ENCODE results near the gene CASP8. TPM values are rescaled to one million over a fixed set of nuclear protein-coding genes. Genes with fewer than 3 reads are reported as not detected.
"Not testable (repeated sequence)": the region's sequence is repeated elsewhere in the genome, so short reads cannot be mapped to it uniquely, and the experiment has no call there.

Gene CASP8
- total RNA-seq, 1 experiment from 2014 or later = 34.8 TPM

DNA sequence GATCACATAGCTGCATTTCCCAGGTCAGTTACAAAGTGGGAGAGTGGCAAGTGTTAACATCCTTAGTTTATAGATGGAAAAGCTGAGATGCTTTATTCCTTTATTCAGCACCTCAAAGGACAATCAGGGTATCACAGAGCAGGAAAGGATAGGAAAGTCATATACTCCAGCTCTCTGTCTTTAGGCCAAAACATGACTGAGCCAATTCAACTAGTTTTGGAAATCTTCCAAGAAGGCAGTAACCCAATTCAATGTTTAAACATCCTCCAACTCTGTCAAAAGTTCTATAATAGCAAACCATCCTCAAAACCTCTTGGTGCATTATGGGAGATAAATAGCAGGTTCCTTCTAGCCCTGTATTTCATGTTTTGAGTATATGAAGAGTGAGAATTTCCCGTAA is 25.2 kb downstream of the CASP8 start:
- CTCF ChIA-PET = no interaction called here
- no peak for DNase-seq (ENCODE audit: low read depth, low spot score)
- ATAC-seq = no peak

DNA sequence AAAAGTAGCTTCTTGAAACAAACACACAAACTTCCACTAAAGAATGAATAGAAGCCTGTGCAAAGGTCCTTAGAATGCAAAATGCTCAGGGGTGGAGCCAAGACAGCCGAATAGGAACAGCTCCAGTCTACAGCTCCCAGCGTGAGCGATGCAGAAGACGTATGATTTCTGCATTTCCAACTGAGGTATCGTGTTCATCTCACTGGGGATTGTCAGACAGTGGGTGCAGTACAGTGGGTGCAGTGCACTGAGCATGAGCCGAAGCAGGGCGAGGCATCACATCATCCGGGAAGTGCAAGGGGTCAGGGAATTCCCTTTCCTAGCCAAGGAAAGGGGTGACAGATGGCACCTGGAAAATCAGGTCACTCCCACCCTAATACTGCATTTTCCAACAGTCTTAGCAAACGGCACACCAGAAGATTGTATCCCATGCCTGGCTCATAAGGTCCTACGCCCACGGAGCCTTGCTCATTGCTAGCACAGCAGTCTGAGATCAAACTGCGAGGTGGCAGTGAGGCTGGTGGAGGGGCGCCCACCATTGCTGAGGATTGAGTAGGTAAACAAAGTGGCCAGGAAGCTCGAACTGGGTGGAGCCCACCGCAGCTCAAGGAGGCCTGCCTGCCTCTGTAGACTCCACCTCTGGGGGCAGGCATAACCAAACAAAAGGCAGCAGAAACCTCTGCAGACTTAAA is 30.3 kb downstream of the CASP8 start:
- in situ Hi-C loops (cut with HindIII; ENCODE audit: low pct_unique_long_range_greater_than_20kb, low sequenced_read_pairs); DNase-seq (ENCODE audit: low read depth, low spot score); H3K36me3 ChIP-seq (ENCODE audit: control insufficient read depth, insufficient read depth, low read length); BruUV-seq (replicated peaks); H3K27ac ChIP-seq (ENCODE audit: low read length); H3K9me3 ChIP-seq (ENCODE audit: control insufficient read depth, insufficient read depth, low read depth, low read length); H3K4me3 ChIP-seq (ENCODE audit: low read depth in 2 of 2, low read length in 2 of 2); ATAC-seq; POLR2A ChIA-PET; CTCF ChIA-PET; intact Hi-C loops (cut with micrococcal nuclease; ENCODE audit: unreplicated experiment); H3K4me1 ChIP-seq (ENCODE audit: control insufficient read depth, insufficient read depth, low read length); H3K27me3 ChIP-seq (ENCODE audit: control insufficient read depth, insufficient read depth, low read length): not testable (repeated sequence)

More for the DNA sequence above, 25.2 kb downstream of the CASP8 start:
- Histone ChIP-seq H3K27ac (ENCODE audit: low read length) (no peak overlapping the region), H3K4me3 (ENCODE audit: low read depth in 2 of 2, low read length in 2 of 2) (no peak overlapping the region), H3K36me3 (ENCODE audit: control insufficient read depth, insufficient read depth, low read length) (peaks cover 9% of the 10 kb centered on the region; the same call in 1 of the 2 replicates), H3K4me1 (ENCODE audit: control insufficient read depth, insufficient read depth, low read length) (no peaks in the 10 kb centered on the region), H3K27me3 (ENCODE audit: control insufficient read depth, insufficient read depth, low read length) (no peaks in the 10 kb centered on the region), H3K9me3 (ENCODE audit: control insufficient read depth, insufficient read depth, low read depth, low read length) (no peaks in the 10 kb centered on the region)
- TF ChIP-seq, protein P1, sequence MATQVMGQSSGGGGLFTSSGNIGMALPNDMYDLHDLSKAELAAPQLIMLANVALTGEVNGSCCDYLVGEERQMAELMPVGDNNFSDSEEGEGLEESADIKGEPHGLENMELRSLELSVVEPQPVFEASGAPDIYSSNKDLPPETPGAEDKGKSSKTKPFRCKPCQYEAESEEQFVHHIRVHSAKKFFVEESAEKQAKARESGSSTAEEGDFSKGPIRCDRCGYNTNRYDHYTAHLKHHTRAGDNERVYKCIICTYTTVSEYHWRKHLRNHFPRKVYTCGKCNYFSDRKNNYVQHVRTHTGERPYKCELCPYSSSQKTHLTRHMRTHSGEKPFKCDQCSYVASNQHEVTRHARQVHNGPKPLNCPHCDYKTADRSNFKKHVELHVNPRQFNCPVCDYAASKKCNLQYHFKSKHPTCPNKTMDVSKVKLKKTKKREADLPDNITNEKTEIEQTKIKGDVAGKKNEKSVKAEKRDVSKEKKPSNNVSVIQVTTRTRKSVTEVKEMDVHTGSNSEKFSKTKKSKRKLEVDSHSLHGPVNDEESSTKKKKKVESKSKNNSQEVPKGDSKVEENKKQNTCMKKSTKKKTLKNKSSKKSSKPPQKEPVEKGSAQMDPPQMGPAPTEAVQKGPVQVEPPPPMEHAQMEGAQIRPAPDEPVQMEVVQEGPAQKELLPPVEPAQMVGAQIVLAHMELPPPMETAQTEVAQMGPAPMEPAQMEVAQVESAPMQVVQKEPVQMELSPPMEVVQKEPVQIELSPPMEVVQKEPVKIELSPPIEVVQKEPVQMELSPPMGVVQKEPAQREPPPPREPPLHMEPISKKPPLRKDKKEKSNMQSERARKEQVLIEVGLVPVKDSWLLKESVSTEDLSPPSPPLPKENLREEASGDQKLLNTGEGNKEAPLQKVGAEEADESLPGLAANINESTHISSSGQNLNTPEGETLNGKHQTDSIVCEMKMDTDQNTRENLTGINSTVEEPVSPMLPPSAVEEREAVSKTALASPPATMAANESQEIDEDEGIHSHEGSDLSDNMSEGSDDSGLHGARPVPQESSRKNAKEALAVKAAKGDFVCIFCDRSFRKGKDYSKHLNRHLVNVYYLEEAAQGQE (IDR thresholded peaks at IDR 0.05; ENCODE audit: insufficient read depth in 1 of 2, low read depth in 2 of 2, low read length in 1 of 2) = no peak
- no peak for TF ChIP-seq TCF7L2 (IDR thresholded peaks at IDR 0.05; ENCODE audit: low read depth, low read length)
- TF ChIP-seq, protein P2, sequence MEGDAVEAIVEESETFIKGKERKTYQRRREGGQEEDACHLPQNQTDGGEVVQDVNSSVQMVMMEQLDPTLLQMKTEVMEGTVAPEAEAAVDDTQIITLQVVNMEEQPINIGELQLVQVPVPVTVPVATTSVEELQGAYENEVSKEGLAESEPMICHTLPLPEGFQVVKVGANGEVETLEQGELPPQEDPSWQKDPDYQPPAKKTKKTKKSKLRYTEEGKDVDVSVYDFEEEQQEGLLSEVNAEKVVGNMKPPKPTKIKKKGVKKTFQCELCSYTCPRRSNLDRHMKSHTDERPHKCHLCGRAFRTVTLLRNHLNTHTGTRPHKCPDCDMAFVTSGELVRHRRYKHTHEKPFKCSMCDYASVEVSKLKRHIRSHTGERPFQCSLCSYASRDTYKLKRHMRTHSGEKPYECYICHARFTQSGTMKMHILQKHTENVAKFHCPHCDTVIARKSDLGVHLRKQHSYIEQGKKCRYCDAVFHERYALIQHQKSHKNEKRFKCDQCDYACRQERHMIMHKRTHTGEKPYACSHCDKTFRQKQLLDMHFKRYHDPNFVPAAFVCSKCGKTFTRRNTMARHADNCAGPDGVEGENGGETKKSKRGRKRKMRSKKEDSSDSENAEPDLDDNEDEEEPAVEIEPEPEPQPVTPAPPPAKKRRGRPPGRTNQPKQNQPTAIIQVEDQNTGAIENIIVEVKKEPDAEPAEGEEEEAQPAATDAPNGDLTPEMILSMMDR (IDR thresholded peaks at IDR 0.05) = no peak
- TF ChIP-seq POLR2AphosphoS5 (IDR thresholded peaks at IDR 0.05; ENCODE audit: low read depth, low read length) = no peak
- no peak for TF ChIP-seq SIN3A (IDR thresholded peaks at IDR 0.05; ENCODE audit: borderline replicate concordance, insufficient read depth, low read depth, low read length)
- intact Hi-C loops (cut with micrococcal nuclease; ENCODE audit: unreplicated experiment) (no loop called here), in situ Hi-C loops (cut with HindIII; ENCODE audit: low pct_unique_long_range_greater_than_20kb, low sequenced_read_pairs) (no loop called here)
- POLR2A ChIA-PET = no interaction called here
- no TSS peak for BruUV-seq (replicated peaks)

DNA sequence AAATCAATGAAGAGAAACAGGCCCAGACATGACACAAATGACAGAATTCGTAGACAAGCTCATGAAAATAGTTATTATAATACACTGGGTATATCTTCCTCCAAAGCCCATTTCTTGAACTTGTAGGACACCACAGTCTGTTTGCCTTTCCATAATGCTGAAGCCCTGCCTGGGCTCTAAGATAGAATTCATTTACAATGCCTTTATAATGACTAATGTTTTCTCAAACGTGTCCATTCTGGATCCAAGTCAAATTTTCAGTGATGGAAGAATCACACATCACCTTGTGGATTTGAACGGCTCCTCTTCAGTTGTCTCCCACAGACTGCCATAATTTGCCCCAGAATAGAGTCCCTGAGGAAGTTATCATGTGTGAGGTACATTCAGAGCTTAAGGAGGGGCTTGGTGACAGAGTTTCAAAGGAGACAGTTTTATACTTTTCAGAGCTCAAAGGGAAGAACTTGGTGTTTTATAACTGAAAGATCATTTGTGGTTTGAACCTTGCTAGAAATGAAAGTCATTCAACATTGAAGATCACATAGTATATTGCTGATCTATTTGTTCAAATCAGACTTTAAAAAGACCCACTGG is 38.2 kb downstream of the CASP8 start:
- ATAC-seq (no peak), DNase-seq (ENCODE audit: low read depth, low spot score) (no peak)
- Histone ChIP-seq H3K27me3 (ENCODE audit: control insufficient read depth, insufficient read depth, low read length) (no peaks in the 10 kb centered on the region), H3K9me3 (ENCODE audit: control insufficient read depth, insufficient read depth, low read depth, low read length) (no peaks in the 10 kb centered on the region), H3K4me1 (ENCODE audit: control insufficient read depth, insufficient read depth, low read length) (no peaks in the 10 kb centered on the region), H3K36me3 (ENCODE audit: control insufficient read depth, insufficient read depth, low read length) (no peaks in the 10 kb centered on the region), H3K4me3 (ENCODE audit: low read depth in 2 of 2, low read length in 2 of 2) (no peak overlapping the region), H3K27ac (ENCODE audit: low read length) (no peak overlapping the region)
- ChIA-PET POLR2A (no interaction called here), CTCF (no interaction called here)
- BruUV-seq (replicated peaks) = no TSS peak
- intact Hi-C loops (cut with micrococcal nuclease; ENCODE audit: unreplicated experiment) (loop anchor here (5.0 kb wide), 1 partner anchor 49 kb away; no protein-coding TSS in a partner anchor), in situ Hi-C loops (cut with HindIII; ENCODE audit: low pct_unique_long_range_greater_than_20kb, low sequenced_read_pairs) (no loop called here)
- no peak for TF ChIP-seq TCF7L2 (IDR thresholded peaks at IDR 0.05; ENCODE audit: low read depth, low read length)
- TF ChIP-seq, protein P1 (IDR thresholded peaks at IDR 0.05; ENCODE audit: insufficient read depth in 1 of 2, low read depth in 2 of 2, low read length in 1 of 2) = no peak
- TF ChIP-seq, protein P2 (IDR thresholded peaks at IDR 0.05) = no peak
- no peak for TF ChIP-seq SIN3A (IDR thresholded peaks at IDR 0.05; ENCODE audit: borderline replicate concordance, insufficient read depth, low read depth, low read length)
- no peak for TF ChIP-seq POLR2AphosphoS5 (IDR thresholded peaks at IDR 0.05; ENCODE audit: low read depth, low read length)

Data from Panc1 (cell line).